Measurements from ENCODE around the gene GAB1. TPM values are rescaled to one million over a fixed set of nuclear protein-coding genes. Genes with fewer than 3 reads are reported as not detected.

GAB1 gene
- total RNA-seq, 1 experiment from 2014 or later, result 8.8 TPM

DNA sequence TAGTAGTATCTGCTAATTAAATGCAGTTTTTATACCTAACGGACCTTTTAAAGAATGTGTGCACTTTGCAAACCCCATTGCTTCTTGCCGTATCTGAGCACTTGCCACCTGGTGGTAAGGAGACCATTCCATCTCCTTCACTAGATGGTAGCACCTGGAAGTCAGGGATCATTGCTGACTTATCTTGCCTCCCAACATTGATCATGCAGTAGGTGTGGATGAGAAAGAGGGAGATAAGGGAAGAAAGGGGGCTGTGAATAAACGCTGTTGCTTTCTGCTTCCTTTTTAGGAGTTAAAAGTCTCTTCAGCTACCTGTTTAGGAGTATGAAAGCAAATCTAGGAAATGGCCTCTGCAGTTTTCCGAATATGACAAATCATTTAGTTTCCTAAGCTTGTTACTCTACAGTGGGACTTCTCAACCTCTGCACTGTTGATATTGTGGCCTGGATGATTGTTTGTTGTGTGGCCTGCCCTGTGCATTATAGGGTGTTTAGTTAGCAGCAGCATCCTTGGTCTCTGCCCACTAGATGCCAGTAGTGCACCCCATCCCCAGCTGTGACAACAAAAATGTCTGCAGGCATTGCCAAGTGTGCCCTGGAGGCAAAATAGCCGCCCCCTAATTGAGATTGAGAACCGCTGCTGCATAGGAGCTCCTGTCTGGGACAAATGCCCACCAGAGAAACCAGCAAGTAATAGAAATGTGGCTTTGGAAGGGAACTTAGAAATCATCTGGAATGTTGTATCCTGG is 38.8 kb downstream of the GAB1 start:
- Mint-ChIP-seq H3K9me3 (ENCODE audit: low read depth, unreplicated experiment) (no peaks in the 10 kb centered on the region), H3K27ac (ENCODE audit: unreplicated experiment) (no peak overlapping the region), H3K27me3 (ENCODE audit: unreplicated experiment) (no peaks in the 10 kb centered on the region), H3K4me1 (ENCODE audit: low read depth, unreplicated experiment) (peaks cover 9% of the 10 kb centered on the region), H3K36me3 (ENCODE audit: insufficient read depth, unreplicated experiment) (no peaks in the 10 kb centered on the region), H3K4me3 (ENCODE audit: low read depth, unreplicated experiment) (no peak overlapping the region)
- DNase-seq, result peak; percentile 36
- CTCF ChIA-PET, result no interaction called here
- no TSS peak for BruUV-seq (replicated peaks)
- intact Hi-C loops (cut with micrococcal nuclease; ENCODE audit: unreplicated experiment), result loop anchor here (5.0 kb wide), 1 partner anchor 107 kb away; no protein-coding TSS in a partner anchor
- peak; percentile 23 for TF ChIP-seq CTCF (IDR thresholded peaks at IDR 0.05; ENCODE audit: unreplicated experiment)

GRCh38 chr4:143377611-143378099 is 41.0 kb downstream of the GAB1 start:
- BruUV-seq (replicated peaks), result no TSS peak
- no peak for DNase-seq
- H3K27me3 Mint-ChIP-seq (ENCODE audit: unreplicated experiment), result no peaks in the 10 kb centered on the region
- H3K9me3 Mint-ChIP-seq (ENCODE audit: low read depth, unreplicated experiment), result no peaks in the 10 kb centered on the region
- CTCF ChIA-PET, result no interaction called here
- H3K27ac Mint-ChIP-seq (ENCODE audit: unreplicated experiment), result no peak overlapping the region
- H3K4me3 Mint-ChIP-seq (ENCODE audit: low read depth, unreplicated experiment), result no peak overlapping the region
- no peaks in the 10 kb centered on the region for H3K36me3 Mint-ChIP-seq (ENCODE audit: insufficient read depth, unreplicated experiment)
- intact Hi-C loops (cut with micrococcal nuclease; ENCODE audit: unreplicated experiment), result loop anchor here (5.0 kb wide), 1 partner anchor 105 kb away; no protein-coding TSS in a partner anchor
- H3K4me1 Mint-ChIP-seq (ENCODE audit: low read depth, unreplicated experiment), result peaks cover 18% of the 10 kb centered on the region
- no peak for TF ChIP-seq CTCF (IDR thresholded peaks at IDR 0.05; ENCODE audit: unreplicated experiment)

- intact Hi-C loops (cut with micrococcal nuclease; ENCODE audit: unreplicated experiment), result no loop called here
- no peak for TF ChIP-seq CTCF (IDR thresholded peaks at IDR 0.05; ENCODE audit: unreplicated experiment)
- CTCF ChIA-PET, result no interaction called here
- no TSS peak for BruUV-seq (replicated peaks)
- Mint-ChIP-seq H3K4me3 (ENCODE audit: low read depth, unreplicated experiment) (no peak overlapping the region), H3K27ac (ENCODE audit: unreplicated experiment) (no peak overlapping the region), H3K9me3 (ENCODE audit: low read depth, unreplicated experiment) (no peaks in the 10 kb centered on the region), H3K36me3 (ENCODE audit: insufficient read depth, unreplicated experiment) (no peaks in the 10 kb centered on the region), H3K4me1 (ENCODE audit: low read depth, unreplicated experiment) (peaks cover 18% of the 10 kb centered on the region), H3K27me3 (ENCODE audit: unreplicated experiment) (no peaks in the 10 kb centered on the region)
- DNase-seq, result no peak
Measured at GRCh38 chr4:143380629-143381028, 44.0 kb downstream of the GAB1 start.

DNA sequence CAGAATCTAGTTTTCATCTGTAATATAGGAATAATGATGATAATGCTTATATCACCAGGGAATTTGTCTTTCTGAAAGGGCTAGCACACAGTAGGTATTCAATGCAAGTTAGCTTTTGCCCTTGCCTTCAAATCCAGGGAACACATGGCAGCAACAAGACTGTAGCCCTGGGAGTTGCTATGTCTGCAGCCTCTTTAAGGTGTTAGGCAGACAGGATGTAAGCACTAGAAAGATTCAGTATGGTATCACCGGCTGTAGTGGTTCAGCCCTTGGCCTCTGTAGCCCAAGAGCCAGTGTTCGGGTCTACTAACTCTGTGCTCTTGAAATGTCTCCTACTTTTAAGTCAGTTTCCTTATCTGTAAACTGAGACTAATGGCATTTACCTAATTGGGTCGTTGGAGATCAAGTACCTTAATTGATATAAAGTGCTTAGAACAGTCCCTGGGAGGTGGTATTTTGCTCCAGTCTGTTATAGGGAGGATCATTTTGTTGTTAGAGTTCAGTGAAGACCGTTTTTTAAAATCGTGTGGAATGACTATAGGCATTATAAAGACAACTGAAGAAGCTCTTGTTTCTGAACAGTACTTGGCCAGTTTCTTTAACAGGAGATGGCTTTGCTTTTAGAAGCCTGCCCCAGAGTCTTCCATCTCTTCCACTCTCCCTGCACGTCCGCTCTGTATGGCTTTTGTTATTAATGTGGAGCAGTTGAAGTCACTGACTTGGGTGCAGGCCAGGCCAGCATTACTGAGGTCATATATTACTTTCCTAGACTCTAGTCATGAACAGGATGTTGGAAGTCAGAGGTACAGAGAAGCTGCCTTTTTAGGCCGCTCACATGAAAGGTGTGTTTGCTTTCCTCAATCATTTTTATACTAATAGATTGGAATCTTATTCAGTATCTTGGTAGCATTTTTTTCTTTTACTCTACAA is 44.8 kb downstream of the GAB1 start:
- intact Hi-C loops (cut with micrococcal nuclease; ENCODE audit: unreplicated experiment), result no loop called here
- no peaks in the 10 kb centered on the region for H3K9me3 Mint-ChIP-seq (ENCODE audit: low read depth, unreplicated experiment)
- peak overlapping the region; percentile 50 for H3K27ac Mint-ChIP-seq (ENCODE audit: unreplicated experiment)
- no peak for TF ChIP-seq CTCF (IDR thresholded peaks at IDR 0.05; ENCODE audit: unreplicated experiment)
- H3K4me3 Mint-ChIP-seq (ENCODE audit: low read depth, unreplicated experiment), result peak overlapping the region; percentile 52
- H3K4me1 Mint-ChIP-seq (ENCODE audit: low read depth, unreplicated experiment), result peaks cover 18% of the 10 kb centered on the region
- no TSS peak for BruUV-seq (replicated peaks)
- CTCF ChIA-PET, result no interaction called here
- no peaks in the 10 kb centered on the region for H3K27me3 Mint-ChIP-seq (ENCODE audit: unreplicated experiment)
- peak; percentile 27 for DNase-seq
- no peaks in the 10 kb centered on the region for H3K36me3 Mint-ChIP-seq (ENCODE audit: insufficient read depth, unreplicated experiment)
